Peyer's patch (tissue), 4 donors: ENCODE results near the gene CD9. TPM values are rescaled to one million over a fixed set of nuclear protein-coding genes. Genes with fewer than 3 reads are reported as not detected.

Experiments
- DNase-seq, 3 donors: peaks; one replicate each; pipeline ENCODE4 v3.0.0-alpha.2; 2017 to 2019
- H3K27ac ChIP-seq, 4 donors: fragments of 200-600 bp; sonication (generic); one replicate each; pipeline ENCODE4 v1.5.1; 2016 to 2019
- H3K27me3 ChIP-seq, 2 donors: fragments of 200-600 bp; sonication (generic); one replicate each; pipeline ENCODE4 v1.5.1; 2019
- H3K36me3 ChIP-seq, 3 donors: fragments of 200-600 bp; sonication (generic); one replicate each; pipeline ENCODE4 v1.5.1; 2016 to 2019
- H3K4me1 ChIP-seq, 4 donors: fragments of 200-600 bp; sonication (generic); one replicate each; pipeline ENCODE4 v1.5.1; 2016 to 2019
- H3K4me3 ChIP-seq, 4 donors: fragments of 200-600 bp; sonication (generic); 1 replicate in 3 of 4; 2 replicates in 1 of 4; pipeline ENCODE4 v1.5.1; 2016 to 2019; ENCODE audit warnings: mild to moderate bottlenecking in 1 of 4
- H3K9me3 ChIP-seq, 4 donors: fragments of 200-600 bp; sonication (generic); one replicate each; pipeline ENCODE4 v1.5.1; 2016 to 2019; ENCODE audit warnings: mild to moderate bottlenecking in 1 of 4
- POLR2A ChIP-seq, 2 donors: fragments of 450-650 bp; IDR thresholded peaks; one replicate each; pipeline ENCODE4 v1.5.1; 2017; ENCODE audit warnings: antibody characterized with exemption in 2 of 2, mild to moderate bottlenecking in 2 of 2, moderate library complexity in 2 of 2
- total RNA-seq, 4 donors: library from RNA; depleted of rRNA; stranded (reverse); fragments of >200 nt; gene quantifications; one replicate each; pipeline ENCODE4 v1.1.0, GENCODE V29; 2016
- TF ChIP-seq, protein P1 (sequence below), 6 experiments: fragments of 450-650 bp in 4 of 6; fragments of 200-600 bp in 2 of 6; sonication (generic) in 1 of 6; IDR thresholded peaks; one replicate each; pipeline ENCODE4 v1.5.1; 2017 to 2019; ENCODE audit warnings: antibody characterized with exemption in 6 of 6, mild to moderate bottlenecking in 3 of 6, moderate library complexity in 1 of 6

CD9 gene
- total RNA-seq, 4 donors from 2014 or later: 31.4 to 176 (median 141) TPM

DNA sequence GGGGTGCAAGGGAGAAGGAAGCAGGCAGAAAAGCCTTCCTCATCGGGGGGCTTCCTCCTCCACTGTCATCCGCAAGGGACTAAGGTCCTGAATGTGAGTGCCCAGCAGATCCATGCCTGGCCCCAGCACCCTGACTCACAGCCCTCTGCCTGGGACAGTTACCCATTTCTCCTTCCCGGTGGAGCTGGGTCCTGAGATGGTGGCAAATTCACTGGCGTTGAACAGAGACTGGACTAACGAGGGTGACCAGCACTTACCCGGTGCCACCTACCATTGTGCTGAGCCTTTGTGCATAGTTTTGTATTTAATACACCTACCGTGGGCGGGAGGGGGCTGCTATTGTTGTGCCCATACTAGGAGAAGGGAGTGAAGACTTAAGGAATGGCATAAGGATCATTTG lies 79.4 kb downstream of the CD9 start:
- peaks cover 0 to 26% (median 10%) of the 10 kb centered on the region in 4 donors for H3K4me1 ChIP-seq
- no peaks in the 10 kb centered on the region for H3K36me3 ChIP-seq
- H3K9me3 ChIP-seq: no peaks in the 10 kb centered on the region
- peak in 2 of 3 donors; percentile 38 to 53 for DNase-seq
- no peak overlapping the region for H3K4me3 ChIP-seq
- H3K27ac ChIP-seq: peak overlapping the region in 3 of 4 donors; percentile 9 to 93 (median 84)
- TF ChIP-seq POLR2A (IDR thresholded peaks at IDR 0.05): no peak
- TF ChIP-seq, protein P1, sequence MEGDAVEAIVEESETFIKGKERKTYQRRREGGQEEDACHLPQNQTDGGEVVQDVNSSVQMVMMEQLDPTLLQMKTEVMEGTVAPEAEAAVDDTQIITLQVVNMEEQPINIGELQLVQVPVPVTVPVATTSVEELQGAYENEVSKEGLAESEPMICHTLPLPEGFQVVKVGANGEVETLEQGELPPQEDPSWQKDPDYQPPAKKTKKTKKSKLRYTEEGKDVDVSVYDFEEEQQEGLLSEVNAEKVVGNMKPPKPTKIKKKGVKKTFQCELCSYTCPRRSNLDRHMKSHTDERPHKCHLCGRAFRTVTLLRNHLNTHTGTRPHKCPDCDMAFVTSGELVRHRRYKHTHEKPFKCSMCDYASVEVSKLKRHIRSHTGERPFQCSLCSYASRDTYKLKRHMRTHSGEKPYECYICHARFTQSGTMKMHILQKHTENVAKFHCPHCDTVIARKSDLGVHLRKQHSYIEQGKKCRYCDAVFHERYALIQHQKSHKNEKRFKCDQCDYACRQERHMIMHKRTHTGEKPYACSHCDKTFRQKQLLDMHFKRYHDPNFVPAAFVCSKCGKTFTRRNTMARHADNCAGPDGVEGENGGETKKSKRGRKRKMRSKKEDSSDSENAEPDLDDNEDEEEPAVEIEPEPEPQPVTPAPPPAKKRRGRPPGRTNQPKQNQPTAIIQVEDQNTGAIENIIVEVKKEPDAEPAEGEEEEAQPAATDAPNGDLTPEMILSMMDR (IDR thresholded peaks at IDR 0.05): no peak
- H3K27me3 ChIP-seq: no peaks in the 10 kb centered on the region

DNA sequence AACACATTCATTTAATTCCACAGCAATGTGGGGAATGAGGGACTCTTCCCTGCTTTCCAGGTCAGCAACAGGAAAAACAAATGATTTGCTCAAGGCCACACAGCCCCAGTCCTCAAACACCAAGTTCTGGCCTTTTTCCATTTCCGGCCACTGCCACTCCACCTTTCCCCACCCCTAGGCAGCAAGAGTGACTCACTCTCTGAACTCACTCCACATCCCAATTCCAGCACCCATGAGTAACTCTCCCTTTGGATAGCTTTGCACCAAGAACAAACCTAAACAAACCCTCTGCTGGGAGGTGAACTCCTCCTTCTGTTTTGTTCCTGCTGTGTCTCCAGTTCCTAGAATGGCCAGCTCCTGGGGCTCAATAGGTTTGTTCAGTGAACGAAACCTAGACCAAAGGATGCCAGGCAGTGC lies 79.9 kb downstream of the CD9 start:
- no peak overlapping the region for H3K4me3 ChIP-seq
- no peak for TF ChIP-seq POLR2A (IDR thresholded peaks at IDR 0.05)
- TF ChIP-seq, protein P1 (IDR thresholded peaks at IDR 0.05): no peak
- H3K36me3 ChIP-seq: no peaks in the 10 kb centered on the region
- H3K27ac ChIP-seq: peak overlapping the region in 3 of 4 donors; percentile 9 to 93 (median 84)
- no peaks in the 10 kb centered on the region for H3K9me3 ChIP-seq
- H3K27me3 ChIP-seq: no peaks in the 10 kb centered on the region
- peaks cover 0 to 26% (median 11%) of the 10 kb centered on the region in 4 donors for H3K4me1 ChIP-seq
- DNase-seq: peak in 1 of 3 donors; percentile 59

- H3K9me3 ChIP-seq: no peaks in the 10 kb centered on the region
- peaks cover 0 to 26% (median 12%) of the 10 kb centered on the region in 4 donors for H3K4me1 ChIP-seq
- no peaks in the 10 kb centered on the region for H3K36me3 ChIP-seq
- H3K27me3 ChIP-seq: no peaks in the 10 kb centered on the region
- TF ChIP-seq POLR2A (IDR thresholded peaks at IDR 0.05): no peak
- TF ChIP-seq, protein P1 (IDR thresholded peaks at IDR 0.05): no peak
- peak in 2 of 3 donors; percentile 32 to 41 for DNase-seq
- peak overlapping the region in 2 of 4 donors; percentile 84 to 93 for H3K27ac ChIP-seq
- no peak overlapping the region for H3K4me3 ChIP-seq
Measured at GRCh38 chr12:6280672-6281071, 80.5 kb downstream of the CD9 start.

DNA sequence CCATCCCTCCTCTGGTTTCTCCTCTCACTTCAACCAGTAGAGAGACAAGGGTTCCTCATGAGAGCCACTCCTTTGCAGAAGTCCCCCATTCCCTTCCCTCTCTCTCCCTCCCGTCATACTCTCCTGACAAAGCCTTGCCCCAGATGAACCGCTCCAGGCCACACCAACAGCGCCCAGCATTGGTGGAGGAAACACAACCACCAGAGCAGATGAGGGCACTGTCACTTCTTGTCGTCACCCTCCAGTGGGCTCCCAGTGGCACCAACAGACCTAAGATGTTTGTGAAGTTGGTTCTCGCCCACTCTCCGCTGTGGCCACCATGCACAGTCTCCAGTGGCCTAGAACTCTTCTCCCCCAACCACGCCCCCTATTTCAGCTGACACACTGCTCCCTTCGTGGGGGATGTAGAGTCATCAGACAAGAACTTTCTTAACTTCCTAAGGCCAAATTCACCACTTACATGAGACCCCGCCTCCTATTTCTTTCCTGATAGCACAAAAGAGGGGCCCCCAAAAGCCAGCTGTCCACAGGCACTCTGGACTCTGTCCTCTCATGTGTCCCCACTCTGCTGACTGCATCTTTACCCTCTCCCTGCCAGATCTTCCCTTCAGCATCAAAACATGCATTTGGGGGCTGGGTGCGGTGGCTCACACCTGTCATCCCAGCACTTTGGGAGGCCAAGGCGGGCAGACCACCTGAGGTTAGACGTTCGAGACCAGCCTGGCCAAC lies 81.0 kb downstream of the CD9 start:
- no peak overlapping the region for H3K27ac ChIP-seq
- H3K4me3 ChIP-seq: no peak overlapping the region
- no peak for TF ChIP-seq POLR2A (IDR thresholded peaks at IDR 0.05)
- TF ChIP-seq, protein P1 (IDR thresholded peaks at IDR 0.05): no peak
- no peaks in the 10 kb centered on the region for H3K36me3 ChIP-seq
- no peaks in the 10 kb centered on the region for H3K27me3 ChIP-seq
- no peaks in the 10 kb centered on the region for H3K9me3 ChIP-seq
- H3K4me1 ChIP-seq: peaks cover 0 to 26% (median 12%) of the 10 kb centered on the region in 4 donors
- DNase-seq: peak in 2 of 3 donors; percentile 38 to 40

DNA sequence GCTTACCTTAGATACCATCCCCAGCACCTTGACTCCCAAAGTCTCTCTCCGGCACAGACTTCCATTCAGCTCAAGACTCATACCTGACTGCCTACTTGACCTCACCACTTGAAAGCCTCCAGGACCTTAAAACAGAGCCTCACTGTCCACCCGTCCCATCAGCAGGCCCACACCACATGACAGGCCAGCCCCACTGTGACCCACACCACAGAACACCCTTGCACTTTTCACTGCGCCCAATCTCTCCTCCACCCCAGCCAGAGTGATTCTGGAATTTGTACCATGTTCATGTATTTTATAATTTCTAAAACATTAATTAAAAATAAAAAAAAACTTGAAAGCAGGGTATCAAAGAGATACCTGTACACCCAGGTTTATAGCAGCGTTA lies 82.2 kb downstream of the CD9 start:
- Histone ChIP-seq H3K27me3 (no peaks in the 10 kb centered on the region), H3K4me3 (no peak overlapping the region), H3K9me3 (no peaks in the 10 kb centered on the region), H3K27ac (no peak overlapping the region), H3K4me1 (peaks cover 0 to 25% (median 12%) of the 10 kb centered on the region in 4 donors), H3K36me3 (no peaks in the 10 kb centered on the region)
- TF ChIP-seq POLR2A (IDR thresholded peaks at IDR 0.05): no peak
- TF ChIP-seq, protein P1 (IDR thresholded peaks at IDR 0.05): no peak
- no peak for DNase-seq
